SKM-1 treated with dmso at 0.1 percent for 144 hours (cell line): ENCODE data around the gene LRMDA.

Experiments
- DNase-seq: peaks from one replicate; lab custom pipeline; 2025; ENCODE audit not compliant: unreplicated experiment; lab: John Stamatoyannopoulos, UW

LRMDA gene

GRCh38 chr10:76034353-76035205, 603.2 kb downstream of the LRMDA start:
- no peak for DNase-seq

DNA sequence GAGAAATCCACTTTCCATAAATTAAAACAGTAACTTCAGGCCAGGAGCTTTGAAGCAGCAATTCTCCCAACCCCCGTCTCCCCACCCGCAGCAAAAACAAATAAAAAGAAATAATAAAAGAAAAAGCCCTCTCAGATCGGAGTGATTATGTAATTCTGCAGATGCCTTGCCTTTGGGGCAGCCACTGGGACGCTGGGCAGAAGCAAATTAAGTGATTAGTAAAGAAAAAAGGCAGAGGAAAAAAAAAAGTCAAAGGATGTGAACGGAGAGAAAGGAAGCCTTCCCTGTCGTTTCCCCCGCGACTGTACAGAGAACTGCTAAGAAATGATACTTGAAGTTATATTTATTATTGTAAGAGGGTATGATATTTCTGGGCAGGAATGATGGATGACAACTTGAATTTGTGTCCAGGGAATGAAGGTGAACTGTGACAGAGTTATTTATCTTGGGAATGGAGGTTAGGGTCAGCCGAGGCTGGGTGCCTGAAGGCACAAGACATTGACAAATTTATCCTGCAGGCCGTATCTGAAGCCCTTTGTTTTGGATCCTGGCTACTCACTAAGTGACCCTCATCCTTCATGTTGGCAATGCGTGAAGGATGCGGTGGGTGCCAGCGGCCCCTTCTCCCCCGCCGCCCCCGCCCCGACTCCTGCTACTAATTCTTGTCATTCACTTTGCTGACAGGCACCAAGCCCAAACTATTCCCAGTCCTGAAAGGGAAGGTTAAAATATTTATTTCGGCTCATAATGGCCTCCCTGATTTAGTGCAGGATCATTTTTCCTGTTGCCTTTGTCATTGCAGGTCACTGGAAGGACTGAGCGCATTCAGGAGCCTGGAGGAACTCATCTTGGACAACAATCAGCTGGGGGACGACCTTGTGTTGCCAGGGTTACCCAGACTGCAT, 604.0 kb downstream of the LRMDA start:
- DNase-seq, result no peak

DNA sequence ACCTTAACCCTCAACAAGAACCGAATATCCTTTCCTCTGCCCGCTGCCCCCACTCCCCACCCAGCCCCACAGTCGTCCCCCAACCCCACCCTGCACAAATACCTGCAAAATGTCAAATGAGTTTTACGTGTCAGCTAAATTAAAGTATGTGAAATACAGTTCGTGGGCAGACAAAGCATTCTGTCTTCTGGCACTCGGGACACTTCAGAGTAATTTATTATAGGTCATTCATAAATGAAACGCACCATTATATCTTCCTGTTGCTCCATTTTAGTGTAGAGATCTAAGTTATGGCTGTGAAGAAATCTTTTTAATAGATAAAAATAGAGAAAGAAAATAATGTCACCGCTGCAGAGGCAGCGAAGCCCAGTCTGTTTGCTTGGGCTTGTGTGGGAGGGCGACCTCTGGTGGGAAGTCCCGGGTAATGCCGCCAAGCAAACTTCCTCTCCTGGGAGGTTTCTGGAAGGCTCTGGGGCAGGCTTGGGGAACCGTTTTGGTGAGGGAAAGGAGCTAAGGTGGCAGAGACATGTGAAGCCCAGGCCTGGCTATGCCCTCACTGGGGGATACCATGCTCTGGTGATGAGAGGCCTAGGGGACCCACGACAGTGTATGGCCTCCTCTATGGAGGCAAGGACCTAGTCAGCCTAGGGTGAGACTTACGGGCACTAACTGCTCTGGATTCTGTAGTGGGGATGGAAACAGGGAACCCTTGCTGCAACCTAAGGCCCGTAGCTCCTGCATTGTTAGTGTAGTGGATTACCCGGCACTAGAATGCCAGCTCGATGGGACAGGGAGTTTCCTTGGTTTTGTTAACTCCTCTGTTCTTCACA, 604.9 kb downstream of the LRMDA start:
- peak; percentile 35 for DNase-seq

DNA sequence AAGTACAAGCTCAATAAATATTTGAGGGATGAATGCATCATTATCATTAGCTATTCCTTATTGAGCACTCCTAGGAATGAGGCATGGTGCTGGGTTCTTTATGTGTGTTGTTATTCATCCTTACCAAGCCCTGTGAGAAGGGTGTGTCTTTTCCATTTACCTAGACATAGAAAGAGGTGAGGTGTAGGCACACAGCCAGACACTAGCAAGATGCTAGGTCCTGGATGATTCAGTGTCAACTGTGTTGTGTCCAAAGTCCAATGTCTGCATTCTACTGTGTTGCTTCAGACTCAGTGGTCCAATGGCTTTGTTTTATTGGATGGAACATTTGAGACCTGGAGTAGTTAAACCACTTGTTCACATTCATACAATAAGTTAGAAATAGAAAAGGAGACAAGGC, 605.5 kb downstream of the LRMDA start:
- DNase-seq, result no peak

DNA sequence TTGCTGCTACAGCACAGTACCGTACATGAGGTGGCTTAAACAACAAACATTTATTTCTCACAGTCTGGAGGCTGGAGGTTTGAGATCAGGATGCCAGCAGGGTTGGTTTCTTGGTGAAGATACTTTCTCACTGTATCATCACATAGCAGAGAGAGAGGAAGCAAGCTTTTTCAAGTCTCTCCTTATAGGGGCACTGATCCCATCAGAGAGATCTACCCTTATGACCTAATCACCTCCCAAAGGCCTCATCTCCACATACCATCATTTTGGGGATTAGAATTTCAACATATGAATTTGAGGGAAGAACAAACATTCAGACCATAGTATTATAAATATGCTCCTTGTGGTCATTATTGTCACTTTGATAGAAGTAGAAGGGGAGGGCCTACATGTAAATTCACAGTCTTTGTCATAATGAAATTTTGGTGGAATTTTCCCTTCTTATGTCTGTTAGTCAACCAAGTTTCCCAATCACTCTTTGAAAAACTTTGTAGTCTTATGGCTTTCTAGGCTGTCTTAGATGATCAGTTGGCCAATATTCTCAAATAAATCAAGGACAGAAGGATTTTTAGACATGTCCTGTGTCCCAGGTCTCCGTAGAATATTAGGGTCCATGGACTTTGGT, 606.2 kb downstream of the LRMDA start:
- DNase-seq, result no peak

DNA sequence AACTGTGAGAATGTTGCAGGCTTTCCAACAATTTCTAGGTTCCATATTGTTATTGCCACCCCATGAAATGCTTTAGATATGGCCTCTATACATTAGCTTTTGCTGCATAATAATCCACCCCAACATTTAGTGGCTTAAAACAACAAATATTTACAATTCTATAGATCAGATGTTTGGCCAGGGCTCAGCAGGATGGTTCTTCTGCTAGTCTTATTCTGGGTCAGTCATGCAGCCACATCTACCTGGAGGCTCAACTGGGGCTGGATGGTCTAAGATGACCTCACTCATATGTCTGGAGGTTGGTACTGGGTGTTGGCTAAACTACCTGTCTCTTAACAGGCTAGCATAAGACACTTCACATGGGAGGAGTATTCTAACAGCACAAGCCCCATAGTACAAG, 607.3 kb downstream of the LRMDA start:
- DNase-seq, result no peak

DNA sequence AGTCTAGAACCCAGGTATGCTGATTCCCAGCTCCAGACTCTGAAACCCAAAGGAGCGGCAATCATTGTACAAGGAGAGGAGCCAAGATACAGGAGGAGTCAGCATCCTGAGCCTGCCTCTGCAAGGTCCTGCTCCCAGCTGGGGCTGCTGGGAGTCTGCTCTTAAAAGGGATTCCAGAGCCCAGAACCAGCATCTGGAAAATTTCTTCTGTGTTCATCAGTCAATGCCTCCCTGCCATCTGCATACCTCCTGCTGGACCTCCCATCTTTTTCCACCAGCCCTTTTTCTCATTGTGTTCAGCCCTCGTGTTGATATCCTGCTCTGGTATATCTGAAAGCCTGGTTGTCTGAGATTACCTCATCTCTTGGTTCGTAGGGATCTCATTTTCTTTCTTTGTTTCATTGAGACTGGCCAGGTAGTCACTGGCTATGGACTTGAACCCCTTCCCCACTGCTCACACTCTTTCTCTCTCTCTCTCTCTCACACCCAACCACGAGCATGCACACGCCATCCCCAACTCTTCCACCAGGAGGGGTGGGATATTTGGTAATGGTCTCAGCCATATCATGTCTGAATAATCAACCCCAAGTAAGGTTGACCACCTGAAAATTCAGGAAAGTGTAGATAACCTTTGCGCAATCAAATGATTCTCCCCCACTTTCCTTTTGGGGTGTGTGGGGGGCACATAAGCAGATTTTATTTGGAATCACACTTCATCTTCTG, 608.8 kb downstream of the LRMDA start:
- no peak for DNase-seq

GRCh38 chr10:76040830-76041220, 609.4 kb downstream of the LRMDA start:
- DNase-seq, result no peak

GRCh38 chr10:76041551-76041950, 610.1 kb downstream of the LRMDA start:
- DNase-seq, result no peak

- DNase-seq, result no peak
These were observed 611.8 kb downstream of the LRMDA start for GRCh38 chr10:76043261-76043660.

GRCh38 chr10:76044751-76045150, 613.3 kb downstream of the LRMDA start:
- no peak for DNase-seq

DNA sequence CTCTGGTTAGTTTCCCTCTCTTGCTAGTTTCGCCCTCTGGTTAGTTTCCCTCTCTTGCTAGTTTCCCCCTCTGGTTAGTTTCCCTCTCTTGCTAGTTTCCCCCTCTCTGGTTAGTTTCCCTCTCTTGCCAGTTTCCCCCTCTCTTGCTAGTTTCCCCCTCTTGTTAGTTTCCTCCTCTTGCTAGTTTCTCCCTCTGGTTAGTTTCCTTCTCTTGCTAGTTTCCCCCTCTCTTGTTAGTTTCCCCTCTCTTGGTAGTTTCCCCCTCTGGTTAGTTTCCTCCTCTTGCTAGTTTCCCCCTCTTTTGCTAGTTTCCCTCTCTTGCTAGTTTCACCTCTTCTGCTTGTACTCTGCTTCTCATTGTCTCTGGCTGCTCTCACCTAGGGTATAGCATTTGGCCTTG, 613.8 kb downstream of the LRMDA start:
- no peak for DNase-seq

- no peak for DNase-seq
These were observed 616.1 kb downstream of the LRMDA start for GRCh38 chr10:76047521-76047920.

GRCh38 chr10:76049581-76050290, 618.3 kb downstream of the LRMDA start:
- peak; percentile 54 for DNase-seq

GRCh38 chr10:76050291-76050625, 618.8 kb downstream of the LRMDA start:
- DNase-seq, result no peak

DNA sequence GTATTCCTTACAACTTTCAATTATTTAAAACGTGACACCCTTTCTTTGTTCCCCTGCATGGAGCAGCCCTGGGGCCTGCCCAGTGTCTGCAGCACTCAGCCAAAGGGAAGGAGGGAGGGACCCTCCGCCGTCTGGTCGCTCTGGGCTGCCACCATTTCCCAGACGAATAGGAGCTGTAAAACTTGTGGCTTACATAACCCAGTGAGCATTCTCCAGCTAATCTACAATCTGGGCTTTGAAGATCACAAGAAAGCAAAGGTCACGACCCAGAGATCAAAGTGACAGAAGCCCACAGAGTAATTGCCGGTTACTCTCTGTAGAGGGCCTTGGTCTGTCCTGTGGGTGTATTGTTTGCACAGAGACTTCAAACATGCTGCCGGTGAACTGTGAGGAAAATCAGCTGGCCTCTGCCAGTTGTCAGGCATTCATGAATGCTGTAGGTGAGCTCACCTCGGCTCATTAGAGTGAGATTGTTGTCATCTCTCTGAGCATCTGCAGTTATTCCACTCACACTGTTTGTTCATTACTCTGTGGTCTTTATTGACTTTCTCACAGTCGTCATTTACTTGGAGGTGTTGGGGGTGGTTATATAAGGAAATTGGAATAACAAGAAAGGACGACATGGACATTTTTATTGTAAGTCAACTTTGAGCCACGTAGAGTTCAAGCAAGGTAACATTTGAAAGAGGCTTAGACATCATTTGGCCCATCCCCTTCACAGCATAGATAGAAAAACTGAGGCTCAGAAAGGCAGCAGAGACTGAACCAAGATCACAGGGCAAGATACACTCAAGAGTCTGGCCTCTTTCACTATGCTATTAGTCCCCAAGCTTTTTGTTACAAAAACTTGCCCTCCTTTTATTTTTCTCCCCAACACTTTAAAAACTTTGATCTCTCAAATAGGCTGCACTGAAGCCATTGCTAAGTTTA, 619.8 kb downstream of the LRMDA start:
- no peak for DNase-seq

DNA sequence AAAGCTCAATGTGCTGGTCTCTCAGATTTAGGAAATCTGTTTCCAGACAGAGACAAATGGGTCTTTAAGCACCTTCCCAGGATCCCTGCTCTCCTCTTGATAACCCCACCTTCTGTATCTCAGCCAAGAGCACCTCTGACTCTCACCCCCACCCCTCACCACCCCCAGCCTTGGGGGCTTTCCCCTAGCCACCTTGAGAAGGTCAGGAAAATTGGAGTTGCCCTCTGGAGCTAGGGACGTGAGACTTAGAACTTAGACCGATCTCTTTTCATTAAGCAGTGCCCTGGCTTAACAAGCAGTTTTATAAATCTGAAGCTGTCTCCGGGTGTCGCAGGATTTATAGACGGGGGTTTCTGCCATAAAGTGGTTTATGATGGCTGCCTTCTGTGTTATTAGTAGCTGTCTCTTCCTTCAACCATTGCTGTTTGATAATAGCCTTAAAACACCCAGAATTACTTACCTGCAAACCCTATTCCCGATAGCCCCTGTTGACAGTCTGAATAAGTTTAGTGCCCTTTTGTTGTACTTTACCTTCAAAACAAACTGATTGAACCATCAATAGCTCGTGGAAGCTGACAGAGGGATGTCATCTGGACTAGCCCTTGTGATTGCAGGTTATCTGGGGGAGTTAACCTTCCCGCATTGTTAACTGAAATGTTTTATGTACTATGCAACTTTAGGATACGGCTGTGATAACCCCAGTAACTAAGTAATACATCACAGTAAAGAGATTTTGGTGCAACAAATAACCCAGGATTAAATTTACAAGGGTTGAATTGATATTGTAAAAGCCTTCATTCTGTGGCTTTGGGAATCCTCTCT, 621.5 kb downstream of the LRMDA start:
- no peak for DNase-seq

DNA sequence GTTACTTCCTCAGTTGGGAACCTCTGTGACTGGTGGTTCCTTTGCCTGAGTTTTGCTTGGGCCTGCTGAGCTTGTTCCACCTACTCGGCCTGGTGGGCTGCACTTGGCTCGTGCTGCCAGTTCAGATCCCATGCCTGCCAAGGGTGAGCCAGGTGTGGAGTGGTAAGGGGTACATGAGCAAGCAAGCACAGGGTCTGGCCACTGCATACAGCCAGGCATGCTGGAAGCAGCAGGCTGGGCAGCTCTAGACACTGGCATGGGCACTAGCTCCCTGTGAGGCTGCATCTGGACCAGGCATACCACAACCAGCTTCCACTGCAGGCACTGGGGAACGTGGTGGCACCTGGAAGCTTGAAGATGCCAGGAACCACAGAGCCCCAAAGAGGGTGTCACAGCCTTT, 624.0 kb downstream of the LRMDA start:
- DNase-seq, result no peak
